HepG2 (cell line): ENCODE data around the gene TATDN2. TPM values are rescaled to one million over a fixed set of nuclear protein-coding genes. Genes with fewer than 3 reads are reported as not detected.

Experiments used
- ATF3 ChIP-seq: sonication (generic); formaldehyde crosslinking; IDR thresholded peaks from 2 replicates; pipeline ENCODE4 v1.4.0; 2020; ENCODE audit warnings: missing genetic modification reagents
- ETV6 ChIP-seq: sonication (generic); formaldehyde crosslinking; conservative IDR thresholded peaks from 2 replicates; pipeline ENCODE4 v1.4.0; 2020; ENCODE audit warnings: missing genetic modification reagents
- FOSL2 ChIP-seq: sonication (generic); formaldehyde crosslinking; IDR thresholded peaks from 2 replicates; pipeline ENCODE4 v1.4.0; 2020; ENCODE audit warnings: missing genetic modification reagents
- FOXK1 ChIP-seq: sonication (generic); formaldehyde crosslinking; IDR thresholded peaks from 2 replicates; pipeline ENCODE4 v1.4.0; 2020; ENCODE audit warnings: low read depth, missing genetic modification reagents, borderline replicate concordance
- FOXO4 ChIP-seq: sonication (generic); formaldehyde crosslinking; conservative IDR thresholded peaks from 2 replicates; pipeline ENCODE4 v1.8.1; 2023; ENCODE audit warnings: missing genetic modification reagents
- GFI1 ChIP-seq: sonication (generic); formaldehyde crosslinking; IDR thresholded peaks from 2 replicates; pipeline ENCODE4 v1.5.0; 2020; ENCODE audit warnings: missing genetic modification reagents, mild to moderate bottlenecking, borderline replicate concordance
- HDAC2 ChIP-seq: sonication (generic); formaldehyde crosslinking; IDR thresholded peaks from 2 replicates; pipeline ENCODE4 v1.4.0; 2020; ENCODE audit warnings: missing genetic modification reagents
- HHEX ChIP-seq: IDR thresholded peaks from 2 replicates; pipeline ENCODE4 v1.6.1; 2016; ENCODE audit warnings: control low read depth
- HNF1B ChIP-seq: sonication (generic); formaldehyde crosslinking; IDR thresholded peaks from 2 replicates; pipeline ENCODE4 v1.5.1; 2020; ENCODE audit warnings: mild to moderate bottlenecking, moderate library complexity, missing genetic modification reagents
- KAT8 ChIP-seq: IDR thresholded peaks from 2 replicates; pipeline ENCODE4 v1.6.1; 2016; ENCODE audit warnings: missing genetic modification reagents, missing compliant biosample characterization
- KDM6A ChIP-seq: IDR thresholded peaks from 2 replicates; pipeline ENCODE4 v1.6.1; 2016; ENCODE audit warnings: low read depth
- KLF11 ChIP-seq: IDR thresholded peaks from 2 replicates; pipeline ENCODE4 v1.6.1; 2016; ENCODE audit warnings: missing compliant biosample characterization
- NR2F1 ChIP-seq, 2 experiments: fragments of 450-650 bp in 1 of 2; formaldehyde crosslinking in 1 of 2; IDR thresholded peaks; 2 replicates each; pipeline versions ENCODE4 v1.5.0 to v1.6.1; 2016 to 2020; ENCODE audit warnings: mild to moderate bottlenecking in 1 of 2, missing compliant biosample characterization in 1 of 2, missing genetic modification reagents in 1 of 2, moderate library complexity in 1 of 2
- PAXIP1 ChIP-seq: sonication (generic); formaldehyde crosslinking; conservative IDR thresholded peaks from 2 replicates; pipeline ENCODE4 v1.4.0; 2020; ENCODE audit warnings: mild to moderate bottlenecking, missing genetic modification reagents, moderate library complexity
- POLR2A ChIP-seq, 2 experiments: IDR thresholded peaks; 2 replicates each; pipeline ENCODE4 v1.6.1; 2011; ENCODE audit warnings: low read depth in 2 of 2, low read length in 2 of 2, mild to moderate bottlenecking in 1 of 2, moderate library complexity in 1 of 2; ENCODE audit not compliant: insufficient read depth in 1 of 2
- PTBP1 ChIP-seq: fragments of 200-400 bp; formaldehyde crosslinking; IDR thresholded peaks from 2 replicates; pipeline ENCODE4 v1.6.1; 2018; ENCODE audit warnings: low read length, low read depth; ENCODE audit not compliant: poor library complexity, severe bottlenecking
- RCOR2 ChIP-seq: IDR thresholded peaks from 2 replicates; pipeline ENCODE4 v1.6.1; 2016; ENCODE audit warnings: missing biosample characterization, missing genetic modification reagents
- REL ChIP-seq: sonication (generic); formaldehyde crosslinking; conservative IDR thresholded peaks from 2 replicates; pipeline ENCODE4 v1.8.0; 2022; ENCODE audit warnings: mild to moderate bottlenecking, missing genetic modification reagents, moderate library complexity
- YEATS4 ChIP-seq: sonication (generic); formaldehyde crosslinking; IDR thresholded peaks from 2 replicates; pipeline ENCODE4 v1.4.0; 2020; ENCODE audit warnings: missing genetic modification reagents, borderline replicate concordance
- ZBTB7B ChIP-seq: sonication (generic); formaldehyde crosslinking; IDR thresholded peaks from 2 replicates; pipeline ENCODE4 v1.4.0; 2020; ENCODE audit warnings: missing genetic modification reagents
- ZFP37 ChIP-seq: sonication (generic); formaldehyde crosslinking; IDR thresholded peaks from 2 replicates; pipeline ENCODE4 v1.4.0; 2020; ENCODE audit warnings: missing genetic modification reagents, borderline replicate concordance
- ZNF343 ChIP-seq: sonication (generic); formaldehyde crosslinking; IDR thresholded peaks from 2 replicates; pipeline ENCODE4 v1.4.0; 2020; ENCODE audit warnings: mild to moderate bottlenecking, missing genetic modification reagents
- polyA plus RNA-seq, 8 experiments: library from polyadenylated mRNA; depleted of rRNA in 3 of 8; stranded (reverse) in 7 of 8; unstranded in 1 of 8; fragments of >200 nt; fragmentation: Illumina TruSeq in 4 of 8; extraction: Trizol in 4 of 8; gene quantifications; 2 replicates each; pipeline versions ENCODE4 v1.2.1 to v1.2.3, GENCODE V29; 2011 to 2016; ENCODE audit warnings: low read depth in 4 of 8, missing spikeins in 1 of 8, mixed read lengths in 1 of 8; ENCODE audit not compliant: insufficient read depth in 1 of 8
- total RNA-seq, 5 experiments: library from RNA; depleted of rRNA; stranded (reverse); fragments of >200 nt; fragmentation: Illumina TruSeq; extraction: Trizol; gene quantifications; 2 replicates each; pipeline ENCODE4 v1.2.3, GENCODE V29; 2016; ENCODE audit warnings: low read depth in 1 of 5
- TF ChIP-seq, protein P1 (sequence below): sonication (generic); formaldehyde crosslinking; conservative IDR thresholded peaks from 2 replicates; pipeline ENCODE4 v1.4.0; 2020; ENCODE audit warnings: missing genetic modification reagents

The TATDN2 gene
- total and polyA plus RNA-seq, 2 of the 13 experiments (the other 11 are each of a cell fraction or from before 2014, with no cell fraction given) = 12.1 to 21.9 TPM

DNA sequence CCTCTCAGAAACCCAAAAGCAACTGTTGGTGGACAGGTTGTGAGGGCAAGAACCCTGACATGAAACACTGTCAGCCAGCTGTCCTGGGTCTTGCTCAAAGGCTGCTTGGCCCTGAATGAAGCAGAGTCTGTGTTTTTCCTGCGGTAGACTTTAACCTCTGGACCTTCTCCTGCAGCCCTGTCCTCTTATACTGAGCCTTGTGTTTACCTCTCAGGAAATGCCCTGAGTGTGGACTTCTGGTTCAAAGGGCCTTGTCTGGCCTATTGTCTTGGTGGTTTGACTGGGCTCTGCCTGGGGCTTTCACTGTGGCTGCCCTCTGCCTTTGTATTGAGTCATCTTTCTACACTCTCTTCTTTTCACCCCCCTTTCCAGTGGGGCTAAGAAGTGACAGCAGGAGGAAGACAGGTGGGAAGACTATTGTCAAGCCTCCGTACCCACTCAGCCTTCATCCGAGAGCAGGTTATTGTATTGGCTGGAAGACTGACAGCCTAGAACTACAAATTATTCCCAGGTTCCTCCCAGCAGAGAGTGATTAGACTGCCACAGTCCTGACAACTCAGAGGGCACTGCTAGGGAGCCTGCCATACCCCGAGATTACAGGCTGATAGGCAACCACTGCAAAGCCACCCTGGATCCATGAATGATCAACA, 69.2 kb downstream of the TATDN2 start (continued):
- TF ChIP-seq HHEX (0 out of 2 replicates have a peak, but pooled peaks have one; percentile 12), ZBTB7B (CRISPR knock-in tag) (peak; percentile 73; the same call in 1 of the 2 replicates), FOXK1 (CRISPR knock-in tag) (peak; percentile 85), PTBP1 (no peak), KLF11 (CRISPR knock-in tag) (no peak), KDM6A (CRISPR knock-in tag) (peak; percentile 84), PAXIP1 (CRISPR knock-in tag) (peak; percentile 96), HNF1B (CRISPR knock-in tag) (peak; percentile 49; the same call in 1 of the 2 replicates), YEATS4 (peak; percentile 66; the same call in 1 of the 2 replicates), REL (CRISPR knock-in tag) (no peak), FOXO4 (CRISPR knock-in tag) (no peak), ZFP37 (CRISPR knock-in tag) (no peak), NR2F1 (CRISPR knock-in tag; IDR thresholded peaks at IDR 0.05) (peak; percentile 41 to 55; a peak in 3 of 4 replicates), KAT8 (CRISPR knock-in tag) (peak; percentile 76; the same call in 1 of the 2 replicates), HDAC2 (peak; percentile 94), ATF3 (CRISPR knock-in tag) (peak; percentile 35; the same call in 1 of the 2 replicates), FOSL2 (CRISPR knock-in tag) (peak; percentile 68), ZNF343 (CRISPR knock-in tag) (peak; percentile 76; the same call in 1 of the 2 replicates), ETV6 (CRISPR knock-in tag) (no peak), RCOR2 (CRISPR knock-in tag) (peak; percentile 89), POLR2A (IDR thresholded peaks at IDR 0.05; ENCODE audit: insufficient read depth in 1 of 2, low read depth in 2 of 2, low read length in 2 of 2) (peak; percentile 41 to 63; a peak in 2 of 4 replicates), GFI1 (CRISPR knock-in tag) (peak; percentile 63; the same call in 1 of the 2 replicates)
- TF ChIP-seq, protein P1, sequence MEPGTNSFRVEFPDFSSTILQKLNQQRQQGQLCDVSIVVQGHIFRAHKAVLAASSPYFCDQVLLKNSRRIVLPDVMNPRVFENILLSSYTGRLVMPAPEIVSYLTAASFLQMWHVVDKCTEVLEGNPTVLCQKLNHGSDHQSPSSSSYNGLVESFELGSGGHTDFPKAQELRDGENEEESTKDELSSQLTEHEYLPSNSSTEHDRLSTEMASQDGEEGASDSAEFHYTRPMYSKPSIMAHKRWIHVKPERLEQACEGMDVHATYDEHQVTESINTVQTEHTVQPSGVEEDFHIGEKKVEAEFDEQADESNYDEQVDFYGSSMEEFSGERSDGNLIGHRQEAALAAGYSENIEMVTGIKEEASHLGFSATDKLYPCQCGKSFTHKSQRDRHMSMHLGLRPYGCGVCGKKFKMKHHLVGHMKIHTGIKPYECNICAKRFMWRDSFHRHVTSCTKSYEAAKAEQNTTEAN = no peak
